ENCODE data around the gene CBFA2T2.

GRCh38 chr20:33657704-33658095, 167.8 kb downstream of the CBFA2T2 start:
- TF ChIP-seq CTCF (IDR thresholded peaks at IDR 0.05; ENCODE audit: extremely low read depth in 1 of 2, insufficient read depth in 1 of 2, low read depth in 1 of 2, low read length in 2 of 2) (no peak), POLR2A (IDR thresholded peaks at IDR 0.05; ENCODE audit: low read depth, low read length) (no peak), POLR2AphosphoS5 (IDR thresholded peaks at IDR 0.05; ENCODE audit: insufficient read depth, low read depth, low read length) (no peak), EZH2 (IDR thresholded peaks at IDR 0.05; ENCODE audit: borderline replicate concordance, low read depth, low read length, severe bottlenecking) (no peak), MYC (IDR thresholded peaks at IDR 0.05; ENCODE audit: low read depth, low read length) (no peak)
